Measurements from ENCODE around the gene CFAP54. TPM values are rescaled to one million over a fixed set of nuclear protein-coding genes. Genes with fewer than 3 reads are reported as not detected.
A peak's percentile ranks its signal among the peaks of the same experiment; 100 is the strongest.

The CFAP54 gene
- total RNA-seq, 2 experiments from 2014 or later, result 0.37 to 0.44 TPM

DNA sequence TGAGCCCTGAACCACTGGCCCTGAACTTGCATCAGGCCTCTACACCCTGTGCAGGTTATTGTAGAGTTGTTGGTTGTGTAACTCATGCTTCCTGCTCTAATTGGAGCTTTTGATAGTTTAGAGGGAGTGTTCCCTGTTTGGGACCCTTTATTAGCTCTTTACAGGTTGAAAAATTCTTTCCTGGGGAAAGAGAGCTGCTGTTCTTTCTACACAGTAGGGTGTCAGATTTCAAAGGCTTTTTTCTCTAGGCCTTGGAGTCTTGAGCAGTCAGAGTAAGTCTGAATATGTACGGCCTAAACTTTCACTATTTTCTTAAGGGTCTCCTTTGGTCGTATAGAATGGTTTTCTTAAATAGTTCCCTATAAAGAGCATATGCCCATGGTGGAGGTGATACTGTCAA, 356.9 kb downstream of the CFAP54 start:
- DNase-seq (no peak), ATAC-seq (no peak)
- Mint-ChIP-seq H3K9me3 (ENCODE audit: low read depth) (no peaks in the 10 kb centered on the region), H3K27ac (no peak overlapping the region), H3K4me1 (no peaks in the 10 kb centered on the region), H3K36me3 (ENCODE audit: low read depth) (no peaks in the 10 kb centered on the region), H3K4me3 (no peak overlapping the region), H3K27me3 (peaks cover 11% of the 10 kb centered on the region)
- intact Hi-C loops (cut with DNase I, micrococcal nuclease), result no loop called here
- ChIA-PET CTCF (no interaction called here), POLR2A (no interaction called here)

DNA sequence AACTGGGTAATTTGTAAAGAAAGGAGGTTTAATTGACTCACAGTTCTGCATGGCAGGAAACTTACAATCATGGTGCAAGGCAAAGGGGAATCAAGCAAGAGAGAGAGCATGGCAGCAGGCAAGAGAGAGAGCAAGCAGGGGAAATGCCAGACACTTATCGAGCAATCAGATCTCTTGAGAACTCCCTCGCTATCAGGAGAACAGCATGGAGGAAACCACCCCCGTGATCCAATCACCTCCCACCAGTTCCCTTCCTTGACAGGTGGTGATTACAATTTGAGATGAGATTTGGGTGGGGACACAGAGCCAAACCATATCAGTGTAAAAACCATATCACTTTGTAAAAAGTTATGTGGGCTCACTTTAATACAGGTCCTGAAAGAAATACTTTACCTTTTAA, 361.3 kb downstream of the CFAP54 start:
- ChIA-PET CTCF (no interaction called here), POLR2A (no interaction called here)
- ATAC-seq (no peak), DNase-seq (no peak)
- H3K4me3 Mint-ChIP-seq, result no peak overlapping the region
- no peaks in the 10 kb centered on the region for H3K36me3 Mint-ChIP-seq (ENCODE audit: low read depth)
- H3K27me3 Mint-ChIP-seq, result peaks cover 9% of the 10 kb centered on the region
- no peaks in the 10 kb centered on the region for H3K9me3 Mint-ChIP-seq (ENCODE audit: low read depth)
- intact Hi-C loops (cut with DNase I, micrococcal nuclease), result no loop called here
- H3K27ac Mint-ChIP-seq, result no peak overlapping the region
- H3K4me1 Mint-ChIP-seq, result no peaks in the 10 kb centered on the region

DNA sequence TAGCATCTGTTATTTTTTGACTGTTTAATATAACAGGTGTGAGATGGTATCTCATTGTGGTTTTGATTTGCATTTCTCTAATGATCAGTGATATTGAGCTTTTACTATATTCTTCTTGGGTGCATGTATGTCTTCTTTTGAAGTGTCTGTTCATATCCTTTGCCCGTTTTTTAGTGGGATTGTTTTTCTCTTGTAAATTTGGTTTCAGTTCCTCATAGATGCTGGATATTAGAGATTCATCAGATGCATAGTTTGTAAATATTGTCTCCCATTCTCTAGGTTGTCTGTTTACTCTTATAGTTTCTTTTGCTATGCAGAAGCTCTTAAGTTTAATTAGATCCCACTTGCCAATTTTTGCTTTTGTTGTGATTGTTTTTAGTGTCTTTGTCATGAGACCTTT, 368.8 kb downstream of the CFAP54 start:
- intact Hi-C loops (cut with DNase I, micrococcal nuclease), result no loop called here
- ChIA-PET POLR2A (no interaction called here), CTCF (no interaction called here)
- Mint-ChIP-seq H3K36me3 (ENCODE audit: low read depth) (no peaks in the 10 kb centered on the region), H3K4me1 (no peaks in the 10 kb centered on the region), H3K4me3 (no peak overlapping the region), H3K27ac (no peak overlapping the region), H3K9me3 (ENCODE audit: low read depth) (no peaks in the 10 kb centered on the region), H3K27me3 (peaks cover 12% of the 10 kb centered on the region)
- DNase-seq, result no peak
- ATAC-seq, result no peak

GRCh38 chr12:96861656-96862055, 372.3 kb downstream of the CFAP54 start:
- ChIA-PET POLR2A (no interaction called here), CTCF (interaction anchor here (0.6 kb wide), 1 partner anchor 681 kb away, joined by 3 read pairs; no protein-coding TSS in a partner anchor)
- intact Hi-C loops (cut with DNase I, micrococcal nuclease), result no loop called here

GRCh38 chr12:96862326-96862725, 372.9 kb downstream of the CFAP54 start:
- Mint-ChIP-seq H3K27ac (no peak overlapping the region), H3K4me1 (no peaks in the 10 kb centered on the region), H3K4me3 (no peak overlapping the region), H3K9me3 (ENCODE audit: low read depth) (no peaks in the 10 kb centered on the region), H3K27me3 (peaks cover 16% of the 10 kb centered on the region), H3K36me3 (ENCODE audit: low read depth) (no peaks in the 10 kb centered on the region)
- no peak for ATAC-seq
- ChIA-PET POLR2A (no interaction called here), CTCF (no interaction called here)
- intact Hi-C loops (cut with DNase I, micrococcal nuclease), result no loop called here
- no peak for DNase-seq

More at GRCh38 chr12:96861656-96862055, 372.3 kb downstream of the CFAP54 start:
- no peak for DNase-seq
- no peak overlapping the region for H3K4me3 Mint-ChIP-seq
- no peaks in the 10 kb centered on the region for H3K36me3 Mint-ChIP-seq (ENCODE audit: low read depth)
- H3K27me3 Mint-ChIP-seq, result peaks cover 16% of the 10 kb centered on the region
- no peaks in the 10 kb centered on the region for H3K4me1 Mint-ChIP-seq
- no peak for ATAC-seq
- no peaks in the 10 kb centered on the region for H3K9me3 Mint-ChIP-seq (ENCODE audit: low read depth)
- H3K27ac Mint-ChIP-seq, result no peak overlapping the region

- DNase-seq, result no peak
- intact Hi-C loops (cut with DNase I, micrococcal nuclease), result no loop called here
- ChIA-PET CTCF (interaction anchor here (0.6 kb wide), 1 partner anchor 270 kb away, joined by 3 read pairs; no protein-coding TSS in a partner anchor), POLR2A (no interaction called here)
- H3K4me1 Mint-ChIP-seq, result no peaks in the 10 kb centered on the region
- H3K36me3 Mint-ChIP-seq (ENCODE audit: low read depth), result no peaks in the 10 kb centered on the region
- ATAC-seq, result no peak
- H3K27me3 Mint-ChIP-seq, result peaks cover 12% of the 10 kb centered on the region
- no peaks in the 10 kb centered on the region for H3K9me3 Mint-ChIP-seq (ENCODE audit: low read depth)
- H3K27ac Mint-ChIP-seq, result no peak overlapping the region
- H3K4me3 Mint-ChIP-seq, result no peak overlapping the region
These were observed 375.0 kb downstream of the CFAP54 start for GRCh38 chr12:96864335-96864734.

GRCh38 chr12:96866801-96867590, 377.6 kb downstream of the CFAP54 start:
- Mint-ChIP-seq H3K27me3 (peaks cover 9% of the 10 kb centered on the region), H3K27ac (no peak overlapping the region), H3K4me3 (no peak overlapping the region), H3K4me1 (no peaks in the 10 kb centered on the region), H3K9me3 (ENCODE audit: low read depth) (no peaks in the 10 kb centered on the region), H3K36me3 (ENCODE audit: low read depth) (no peaks in the 10 kb centered on the region)
- DNase-seq, result no peak
- ChIA-PET CTCF (no interaction called here), POLR2A (no interaction called here)
- ATAC-seq, result no peak
- intact Hi-C loops (cut with DNase I, micrococcal nuclease), result no loop called here

GRCh38 chr12:96870946-96871345, 381.6 kb downstream of the CFAP54 start:
- Mint-ChIP-seq H3K36me3 (ENCODE audit: low read depth) (no peaks in the 10 kb centered on the region), H3K27ac (no peak overlapping the region), H3K4me1 (no peaks in the 10 kb centered on the region), H3K27me3 (peaks cover 3% of the 10 kb centered on the region), H3K4me3 (no peak overlapping the region), H3K9me3 (ENCODE audit: low read depth) (no peaks in the 10 kb centered on the region)
- ChIA-PET POLR2A (no interaction called here), CTCF (no interaction called here)
- ATAC-seq (no peak), DNase-seq (no peak)
- intact Hi-C loops (cut with DNase I, micrococcal nuclease), result no loop called here

GRCh38 chr12:96872961-96873360, 383.6 kb downstream of the CFAP54 start:
- ChIA-PET POLR2A (no interaction called here), CTCF (no interaction called here)
- intact Hi-C loops (cut with DNase I, micrococcal nuclease), result no loop called here
- peaks cover 7% of the 10 kb centered on the region for H3K27me3 Mint-ChIP-seq
- H3K4me1 Mint-ChIP-seq, result no peaks in the 10 kb centered on the region
- H3K4me3 Mint-ChIP-seq, result no peak overlapping the region
- no peak for ATAC-seq
- no peak for DNase-seq
- H3K27ac Mint-ChIP-seq, result no peak overlapping the region
- H3K36me3 Mint-ChIP-seq (ENCODE audit: low read depth), result no peaks in the 10 kb centered on the region
- H3K9me3 Mint-ChIP-seq (ENCODE audit: low read depth), result no peaks in the 10 kb centered on the region

- Mint-ChIP-seq H3K27me3 (peaks cover 7% of the 10 kb centered on the region), H3K36me3 (ENCODE audit: low read depth) (no peaks in the 10 kb centered on the region), H3K4me3 (no peak overlapping the region), H3K27ac (no peak overlapping the region), H3K4me1 (no peaks in the 10 kb centered on the region), H3K9me3 (ENCODE audit: low read depth) (no peaks in the 10 kb centered on the region)
- ChIA-PET POLR2A (no interaction called here), CTCF (no interaction called here)
- intact Hi-C loops (cut with DNase I, micrococcal nuclease), result no loop called here
- DNase-seq, result no peak
- ATAC-seq, result no peak
These were observed 384.8 kb downstream of the CFAP54 start for GRCh38 chr12:96874211-96874610.

DNA sequence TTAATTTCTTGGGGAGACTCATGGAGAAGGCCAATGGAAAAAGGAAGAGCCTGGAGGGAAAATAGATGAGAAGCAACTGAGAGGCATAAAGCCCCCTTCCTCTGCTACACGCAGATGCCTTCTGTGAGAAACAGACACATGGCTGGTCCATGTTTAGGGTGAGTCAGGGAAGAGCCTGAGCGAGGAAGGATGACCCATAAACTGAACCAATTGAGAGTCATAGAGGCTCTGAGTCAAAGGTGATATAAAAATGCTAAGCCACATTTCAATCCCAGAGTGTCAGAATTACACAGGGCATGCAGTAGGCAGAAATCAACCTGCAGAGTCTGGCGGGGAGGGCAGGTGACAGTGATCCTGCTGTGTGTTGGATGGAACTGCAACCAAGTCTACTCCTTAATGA, 387.6 kb downstream of the CFAP54 start:
- H3K27me3 Mint-ChIP-seq, result peaks cover 7% of the 10 kb centered on the region

GRCh38 chr12:96878704-96879103, 389.3 kb downstream of the CFAP54 start:
- no peak overlapping the region for H3K27ac Mint-ChIP-seq
- ATAC-seq (no peak), DNase-seq (no peak)
- POLR2A ChIA-PET, result no interaction called here
- H3K27me3 Mint-ChIP-seq, result peaks cover 7% of the 10 kb centered on the region
- intact Hi-C loops (cut with DNase I, micrococcal nuclease), result no loop called here
- no peaks in the 10 kb centered on the region for H3K9me3 Mint-ChIP-seq (ENCODE audit: low read depth)
- H3K4me3 Mint-ChIP-seq, result no peak overlapping the region
- no peaks in the 10 kb centered on the region for H3K36me3 Mint-ChIP-seq (ENCODE audit: low read depth)
- H3K4me1 Mint-ChIP-seq, result no peaks in the 10 kb centered on the region
- CTCF ChIA-PET, result interaction anchor here (0.7 kb wide), 1 partner anchor 31 kb away, joined by 5 read pairs; no protein-coding TSS in a partner anchor

More for the DNA sequence above, 387.6 kb downstream of the CFAP54 start:
- ATAC-seq, result peak; percentile 55
- no peak for DNase-seq
- Mint-ChIP-seq H3K4me3 (no peak overlapping the region), H3K27ac (no peak overlapping the region), H3K9me3 (ENCODE audit: low read depth) (no peaks in the 10 kb centered on the region), H3K4me1 (no peaks in the 10 kb centered on the region), H3K36me3 (ENCODE audit: low read depth) (no peaks in the 10 kb centered on the region)
- ChIA-PET CTCF (no interaction called here), POLR2A (no interaction called here)
- intact Hi-C loops (cut with DNase I, micrococcal nuclease), result no loop called here
